ENCODE data around the gene GANAB.
A peak's percentile ranks its signal among the peaks of the same experiment; 100 is the strongest.

GRCh38 chr11:62593434-62594044, 52.9 kb downstream of the GANAB start:
- TF ChIP-seq POLR2AphosphoS5 (IDR thresholded peaks at IDR 0.05) (no peak), POLR2A (IDR thresholded peaks at IDR 0.05) (no peak)
- TF ChIP-seq, protein P1, sequence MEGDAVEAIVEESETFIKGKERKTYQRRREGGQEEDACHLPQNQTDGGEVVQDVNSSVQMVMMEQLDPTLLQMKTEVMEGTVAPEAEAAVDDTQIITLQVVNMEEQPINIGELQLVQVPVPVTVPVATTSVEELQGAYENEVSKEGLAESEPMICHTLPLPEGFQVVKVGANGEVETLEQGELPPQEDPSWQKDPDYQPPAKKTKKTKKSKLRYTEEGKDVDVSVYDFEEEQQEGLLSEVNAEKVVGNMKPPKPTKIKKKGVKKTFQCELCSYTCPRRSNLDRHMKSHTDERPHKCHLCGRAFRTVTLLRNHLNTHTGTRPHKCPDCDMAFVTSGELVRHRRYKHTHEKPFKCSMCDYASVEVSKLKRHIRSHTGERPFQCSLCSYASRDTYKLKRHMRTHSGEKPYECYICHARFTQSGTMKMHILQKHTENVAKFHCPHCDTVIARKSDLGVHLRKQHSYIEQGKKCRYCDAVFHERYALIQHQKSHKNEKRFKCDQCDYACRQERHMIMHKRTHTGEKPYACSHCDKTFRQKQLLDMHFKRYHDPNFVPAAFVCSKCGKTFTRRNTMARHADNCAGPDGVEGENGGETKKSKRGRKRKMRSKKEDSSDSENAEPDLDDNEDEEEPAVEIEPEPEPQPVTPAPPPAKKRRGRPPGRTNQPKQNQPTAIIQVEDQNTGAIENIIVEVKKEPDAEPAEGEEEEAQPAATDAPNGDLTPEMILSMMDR (IDR thresholded peaks at IDR 0.05): peak; percentile 40 to 64 (median 51)

All from upper lobe of left lung (tissue), 4 donors.